ENCODE results near the gene RSPH9.

Gene RSPH9

DNA sequence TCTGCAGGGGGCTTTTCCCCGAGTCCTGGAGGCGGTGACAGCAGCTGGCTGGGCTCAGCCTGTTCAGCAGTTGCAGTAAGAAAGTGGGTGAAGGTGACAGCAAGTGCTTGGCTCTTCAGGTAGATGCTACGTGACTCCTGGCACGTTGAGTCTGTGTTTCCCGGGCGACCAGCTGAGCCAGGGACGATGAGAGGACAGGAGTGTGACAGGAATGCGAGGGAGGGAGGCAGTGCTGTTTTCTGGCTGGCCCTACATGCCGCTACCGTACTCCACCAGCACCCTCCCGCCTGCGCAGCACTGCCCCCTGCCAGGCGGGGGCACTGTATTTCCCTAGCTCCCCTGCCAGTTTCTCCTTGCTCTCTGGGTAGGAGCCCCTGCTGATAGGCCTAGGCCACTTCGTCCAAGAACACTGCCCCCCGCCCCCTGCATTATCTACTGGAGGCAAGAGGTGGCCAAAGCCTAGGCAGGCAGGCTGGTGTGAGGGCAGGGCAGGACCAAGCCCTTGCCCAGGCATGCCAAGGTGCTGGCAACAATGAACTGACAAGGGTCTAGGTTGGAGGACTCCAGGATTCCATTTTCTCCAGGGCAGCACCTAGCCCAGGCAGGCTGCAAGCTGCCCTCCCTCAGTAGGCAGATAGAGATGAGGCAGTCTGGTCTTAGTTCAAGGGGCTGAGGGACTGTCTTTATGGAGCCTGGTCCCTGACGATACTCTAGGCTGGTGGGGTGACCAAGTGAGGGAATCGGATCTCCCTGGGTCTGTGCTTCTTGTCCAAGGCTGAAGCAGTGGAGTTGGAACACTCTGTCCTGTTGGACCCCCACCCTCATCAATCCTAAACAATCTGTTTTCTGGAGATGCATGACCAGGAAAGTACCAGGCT lies 23.6 kb downstream of the RSPH9 start:
- TF ChIP-seq CTCF (conservative IDR thresholded peaks at IDR 0.05; ENCODE audit: control insufficient read depth, insufficient read depth, low read depth, low read length), result peak; percentile 51
- peak; percentile 49 for DNase-seq (ENCODE audit: low read depth)
- no peak overlapping the region for H3K4me3 ChIP-seq (ENCODE audit: control insufficient read depth, low read depth, low read length)

DNA sequence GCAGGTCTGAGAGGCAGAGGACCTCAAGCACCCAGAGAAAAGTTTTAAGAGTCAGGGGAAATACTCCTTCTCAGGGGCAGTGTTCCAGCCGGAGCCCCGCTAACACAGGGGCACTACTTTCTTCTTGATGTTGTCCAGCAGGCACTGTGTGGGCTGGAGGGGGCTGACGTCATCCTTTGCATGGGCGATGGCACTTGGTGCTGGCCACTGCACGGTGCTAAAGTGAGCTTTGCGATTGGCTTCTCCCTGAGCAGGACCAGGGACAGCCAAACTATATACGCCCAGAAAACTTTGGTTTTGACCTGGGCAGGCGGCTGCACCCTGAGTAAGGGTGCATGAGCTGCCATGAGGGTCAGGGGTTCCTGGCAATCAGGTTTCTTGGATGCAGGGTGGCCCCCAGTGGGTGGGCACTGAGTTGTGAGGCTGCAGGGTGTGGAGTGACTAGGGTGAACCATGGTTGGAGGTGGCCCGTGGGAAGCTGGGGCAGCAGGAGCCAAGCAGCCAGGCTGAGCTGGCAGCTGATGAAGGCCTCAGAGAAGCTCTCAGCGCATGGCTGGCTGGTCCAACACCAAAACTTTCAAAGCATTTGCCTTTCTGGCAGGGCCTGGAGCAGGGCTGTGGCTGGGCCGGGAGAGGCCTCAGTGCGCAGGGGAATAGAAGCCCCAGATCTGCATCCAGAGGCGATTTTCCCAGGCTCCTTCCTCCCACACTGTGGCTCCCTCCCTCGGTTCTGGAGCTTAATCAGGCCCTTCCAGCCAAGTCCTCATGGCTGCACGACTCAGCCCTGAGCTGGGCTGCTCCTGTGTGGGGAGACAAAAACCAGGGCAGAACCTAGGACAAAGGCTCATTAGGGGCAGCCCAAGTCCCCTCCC lies 24.4 kb downstream of the RSPH9 start:
- no peak for TF ChIP-seq CTCF (conservative IDR thresholded peaks at IDR 0.05; ENCODE audit: control insufficient read depth, insufficient read depth, low read depth, low read length)
- peak; percentile 77 for DNase-seq (ENCODE audit: low read depth)
- no peak overlapping the region for H3K4me3 ChIP-seq (ENCODE audit: control insufficient read depth, low read depth, low read length)

GRCh38 chr6:43669922-43670622 lies 25.2 kb downstream of the RSPH9 start:
- TF ChIP-seq CTCF (conservative IDR thresholded peaks at IDR 0.05; ENCODE audit: control insufficient read depth, insufficient read depth, low read depth, low read length), result no peak
- peak; percentile 34 for DNase-seq (ENCODE audit: low read depth)
- H3K4me3 ChIP-seq (ENCODE audit: control insufficient read depth, low read depth, low read length), result no peak overlapping the region

- DNase-seq (ENCODE audit: low read depth), result no peak
- H3K4me3 ChIP-seq (ENCODE audit: control insufficient read depth, low read depth, low read length), result no peak overlapping the region
- no peak for TF ChIP-seq CTCF (conservative IDR thresholded peaks at IDR 0.05; ENCODE audit: control insufficient read depth, insufficient read depth, low read depth, low read length)
Observed at GRCh38 chr6:43670623-43670986, 25.8 kb downstream of the RSPH9 start.

DNA sequence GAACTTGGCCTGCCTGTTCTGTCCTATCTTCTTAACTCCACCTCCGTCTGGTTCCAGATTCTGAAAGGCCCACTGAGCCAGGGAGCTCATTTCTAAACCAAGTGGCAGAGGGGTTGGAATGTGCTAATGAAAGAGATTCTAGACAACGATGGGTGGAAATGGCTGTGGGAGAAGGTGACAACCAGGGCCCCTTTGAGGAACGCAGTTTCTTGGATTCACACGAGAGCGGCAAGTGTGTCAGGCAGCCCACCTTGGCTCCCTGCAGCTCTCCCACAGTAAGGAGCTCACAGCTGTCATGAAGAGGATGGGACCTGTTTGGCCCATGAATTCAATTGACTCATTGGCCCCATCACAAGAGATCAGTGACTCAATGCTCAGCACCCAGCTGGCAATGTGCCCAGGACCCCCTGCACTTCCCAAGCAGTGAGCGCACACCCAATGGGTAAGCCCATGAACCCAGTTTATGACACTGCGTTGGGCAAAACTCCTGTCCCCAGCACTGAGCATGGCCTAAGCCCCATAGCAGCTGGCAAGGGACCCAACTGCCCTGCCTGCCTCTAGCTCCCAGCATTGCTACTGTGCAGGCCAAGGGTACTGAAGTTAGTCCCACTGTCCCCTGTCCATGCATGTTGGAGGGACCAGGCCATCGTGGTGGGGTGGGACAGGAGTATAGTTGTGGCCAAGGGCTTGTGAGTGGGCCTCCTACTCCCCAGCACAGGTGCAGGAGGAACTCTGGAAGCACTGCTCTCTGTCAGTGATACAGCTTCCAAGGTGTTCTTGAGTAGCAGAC lies 26.4 kb downstream of the RSPH9 start:
- DNase-seq (ENCODE audit: low read depth), result peak; percentile 40
- no peak for TF ChIP-seq CTCF (conservative IDR thresholded peaks at IDR 0.05; ENCODE audit: control insufficient read depth, insufficient read depth, low read depth, low read length)
- no peak overlapping the region for H3K4me3 ChIP-seq (ENCODE audit: control insufficient read depth, low read depth, low read length)

All from fibroblast of mammary gland (primary cell).